Measurements from ENCODE around the gene RNF43.

RNF43 gene

GRCh38 chr17:58394534-58395223 lies 22.7 kb downstream of the RNF43 start:
- no peaks in the 10 kb centered on the region for H3K4me1 Mint-ChIP-seq
- H3K27me3 Mint-ChIP-seq, result no peaks in the 10 kb centered on the region
- H3K9me3 Mint-ChIP-seq, result no peaks in the 10 kb centered on the region
- H3K4me3 Mint-ChIP-seq, result no peak overlapping the region
- H3K27ac Mint-ChIP-seq, result no peak overlapping the region
- H3K36me3 Mint-ChIP-seq, result no peaks in the 10 kb centered on the region

- H3K9me3 Mint-ChIP-seq, result no peaks in the 10 kb centered on the region
- no peak overlapping the region for H3K4me3 Mint-ChIP-seq
- H3K27me3 Mint-ChIP-seq, result no peaks in the 10 kb centered on the region
- H3K4me1 Mint-ChIP-seq, result no peaks in the 10 kb centered on the region
- no peak overlapping the region for H3K27ac Mint-ChIP-seq
- H3K36me3 Mint-ChIP-seq, result no peaks in the 10 kb centered on the region
Observed at GRCh38 chr17:58391302-58391984, 25.9 kb downstream of the RNF43 start.

GRCh38 chr17:58390884-58391283 lies 26.4 kb downstream of the RNF43 start:
- Mint-ChIP-seq H3K27me3 (no peaks in the 10 kb centered on the region), H3K9me3 (no peaks in the 10 kb centered on the region), H3K36me3 (no peaks in the 10 kb centered on the region), H3K4me3 (no peak overlapping the region), H3K4me1 (no peaks in the 10 kb centered on the region), H3K27ac (no peak overlapping the region)

- Mint-ChIP-seq H3K4me1 (peaks cover 4% of the 10 kb centered on the region), H3K9me3 (no peaks in the 10 kb centered on the region), H3K27ac (no peak overlapping the region), H3K27me3 (no peaks in the 10 kb centered on the region), H3K36me3 (no peaks in the 10 kb centered on the region), H3K4me3 (no peak overlapping the region)
Observed at GRCh38 chr17:58388302-58389190, 28.8 kb downstream of the RNF43 start.

- Mint-ChIP-seq H3K27ac (no peak overlapping the region), H3K9me3 (no peaks in the 10 kb centered on the region), H3K4me1 (peaks cover 7% of the 10 kb centered on the region), H3K4me3 (no peak overlapping the region), H3K27me3 (no peaks in the 10 kb centered on the region), H3K36me3 (no peaks in the 10 kb centered on the region)
Observed at GRCh38 chr17:58387834-58388233, 29.5 kb downstream of the RNF43 start.

GRCh38 chr17:58386708-58387107 lies 30.6 kb downstream of the RNF43 start:
- H3K27ac Mint-ChIP-seq, result no peak overlapping the region
- H3K9me3 Mint-ChIP-seq, result no peaks in the 10 kb centered on the region
- H3K4me3 Mint-ChIP-seq, result no peak overlapping the region
- no peaks in the 10 kb centered on the region for H3K27me3 Mint-ChIP-seq
- no peaks in the 10 kb centered on the region for H3K36me3 Mint-ChIP-seq
- H3K4me1 Mint-ChIP-seq, result peaks cover 18% of the 10 kb centered on the region

GRCh38 chr17:58385359-58385899 lies 31.9 kb downstream of the RNF43 start:
- H3K27ac Mint-ChIP-seq, result no peak overlapping the region
- H3K27me3 Mint-ChIP-seq, result no peaks in the 10 kb centered on the region
- H3K4me1 Mint-ChIP-seq, result peaks cover 29% of the 10 kb centered on the region
- no peak overlapping the region for H3K4me3 Mint-ChIP-seq
- H3K36me3 Mint-ChIP-seq, result no peaks in the 10 kb centered on the region
- H3K9me3 Mint-ChIP-seq, result no peaks in the 10 kb centered on the region

GRCh38 chr17:58384897-58385296 lies 32.4 kb downstream of the RNF43 start:
- no peaks in the 10 kb centered on the region for H3K27me3 Mint-ChIP-seq
- H3K36me3 Mint-ChIP-seq, result no peaks in the 10 kb centered on the region
- no peak overlapping the region for H3K27ac Mint-ChIP-seq
- H3K4me3 Mint-ChIP-seq, result no peak overlapping the region
- H3K4me1 Mint-ChIP-seq, result peaks cover 34% of the 10 kb centered on the region
- no peaks in the 10 kb centered on the region for H3K9me3 Mint-ChIP-seq

- no peaks in the 10 kb centered on the region for H3K9me3 Mint-ChIP-seq
- peaks cover 43% of the 10 kb centered on the region for H3K4me1 Mint-ChIP-seq
- H3K4me3 Mint-ChIP-seq, result no peak overlapping the region
- H3K27me3 Mint-ChIP-seq, result no peaks in the 10 kb centered on the region
- no peak overlapping the region for H3K27ac Mint-ChIP-seq
- no peaks in the 10 kb centered on the region for H3K36me3 Mint-ChIP-seq
Observed at GRCh38 chr17:58383892-58384462, 33.4 kb downstream of the RNF43 start.

GRCh38 chr17:58382872-58383242 lies 34.5 kb downstream of the RNF43 start:
- H3K27me3 Mint-ChIP-seq, result no peaks in the 10 kb centered on the region
- H3K9me3 Mint-ChIP-seq, result no peaks in the 10 kb centered on the region
- H3K36me3 Mint-ChIP-seq, result no peaks in the 10 kb centered on the region
- no peak overlapping the region for H3K4me3 Mint-ChIP-seq
- H3K27ac Mint-ChIP-seq, result peak overlapping the region; percentile 71
- H3K4me1 Mint-ChIP-seq, result peaks cover 52% of the 10 kb centered on the region

- Mint-ChIP-seq H3K9me3 (no peaks in the 10 kb centered on the region), H3K36me3 (no peaks in the 10 kb centered on the region), H3K27ac (peak overlapping the region; percentile 71), H3K27me3 (no peaks in the 10 kb centered on the region), H3K4me1 (peaks cover 57% of the 10 kb centered on the region), H3K4me3 (peak overlapping the region; percentile 12)
Observed at GRCh38 chr17:58382108-58382871, 35.0 kb downstream of the RNF43 start.

- Mint-ChIP-seq H3K27me3 (no peaks in the 10 kb centered on the region), H3K4me3 (peak overlapping the region; percentile 12), H3K4me1 (peaks cover 60% of the 10 kb centered on the region), H3K36me3 (no peaks in the 10 kb centered on the region), H3K9me3 (no peaks in the 10 kb centered on the region), H3K27ac (peak overlapping the region; percentile 71)
Observed at GRCh38 chr17:58381124-58382035, 36.0 kb downstream of the RNF43 start.

GRCh38 chr17:58380207-58381123 lies 36.9 kb downstream of the RNF43 start:
- Mint-ChIP-seq H3K4me1 (peaks cover 60% of the 10 kb centered on the region), H3K9me3 (no peaks in the 10 kb centered on the region), H3K36me3 (no peaks in the 10 kb centered on the region), H3K27me3 (no peaks in the 10 kb centered on the region), H3K4me3 (no peak overlapping the region), H3K27ac (peak overlapping the region; percentile 63)

Data from activated naive CD4-positive, alpha-beta T cell treated with anti-CD3 and anti-CD28 coated beads, Interleukin-2, amount 50 U/mL, for 24 hours (primary cell).